ENCODE results near the gene IKBKE.
A peak's percentile ranks its signal among the peaks of the same experiment; 100 is the strongest.

IKBKE gene

GRCh38 chr1:206455666-206456344 is 14.5 kb upstream of the IKBKE start:
- no peak for DNase-seq

GRCh38 chr1:206456577-206457370 is 13.5 kb upstream of the IKBKE start:
- no peak for DNase-seq

- DNase-seq, result no peak
These were observed 12.7 kb upstream of the IKBKE start for GRCh38 chr1:206457408-206458120.

- no peak for DNase-seq
These were observed 10.6 kb upstream of the IKBKE start for GRCh38 chr1:206459703-206460102.

- no peak for DNase-seq
These were observed 9.3 kb upstream of the IKBKE start for GRCh38 chr1:206460836-206461426.

DNA sequence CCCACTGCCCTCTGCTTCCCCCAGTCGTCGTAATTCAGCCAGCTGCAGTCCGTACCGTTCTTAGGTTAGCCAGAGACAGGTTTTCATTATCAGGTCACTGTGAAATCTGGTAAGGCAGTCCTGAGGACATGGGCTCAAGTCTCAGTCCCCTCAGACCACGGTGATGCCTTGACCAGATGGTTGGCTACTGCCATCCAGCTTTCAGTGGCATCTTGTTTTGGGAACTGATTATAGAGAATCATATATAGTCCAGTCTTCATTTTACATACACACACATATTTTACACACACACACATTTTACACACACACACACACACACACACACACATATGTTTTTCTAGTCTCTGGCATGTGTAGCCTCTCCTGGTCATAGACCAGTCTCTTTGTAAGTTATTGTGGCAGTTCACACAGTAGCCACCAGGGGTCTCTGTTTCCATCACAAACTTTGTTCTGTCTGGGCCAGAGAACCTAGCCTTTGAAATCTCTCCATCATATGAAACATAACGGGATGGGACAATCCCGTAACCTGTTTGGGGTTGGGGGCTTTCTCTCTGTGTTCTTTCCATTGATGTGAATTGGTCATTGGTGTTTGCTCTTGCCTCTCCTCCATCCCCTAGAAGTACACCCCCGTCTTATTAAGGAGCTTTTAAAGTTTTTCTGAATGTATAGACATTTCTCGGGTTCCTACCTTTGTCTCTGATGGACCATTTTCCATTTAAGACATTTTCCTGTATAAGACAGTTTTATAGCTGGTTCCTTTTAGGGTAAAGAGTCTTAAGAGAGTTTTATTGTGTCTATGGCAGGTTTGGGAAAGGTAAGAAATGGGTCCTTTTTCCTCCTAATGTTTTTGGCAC is 8.4 kb upstream of the IKBKE start:
- DNase-seq, result peak; percentile 69

DNA sequence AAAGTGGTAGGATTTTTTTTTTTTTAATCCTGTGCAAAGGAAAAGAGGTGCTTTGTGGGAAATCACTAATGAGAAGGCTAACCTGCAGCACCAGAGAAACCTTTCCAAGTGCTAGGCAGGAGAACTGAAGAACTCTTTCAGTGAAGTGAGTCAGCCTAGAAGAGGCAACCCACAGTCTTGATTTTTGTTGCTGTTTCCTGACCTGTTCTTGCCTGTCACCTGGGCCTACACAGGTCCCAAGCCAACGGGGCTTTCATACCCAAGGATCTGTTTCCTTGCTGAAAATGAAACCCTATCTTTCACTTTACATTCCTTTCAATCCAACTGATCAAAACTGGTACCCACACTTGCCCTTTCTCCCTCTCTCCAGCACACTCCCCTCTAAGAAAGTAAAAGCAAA is 7.1 kb upstream of the IKBKE start:
- peak; percentile 36 for DNase-seq

DNA sequence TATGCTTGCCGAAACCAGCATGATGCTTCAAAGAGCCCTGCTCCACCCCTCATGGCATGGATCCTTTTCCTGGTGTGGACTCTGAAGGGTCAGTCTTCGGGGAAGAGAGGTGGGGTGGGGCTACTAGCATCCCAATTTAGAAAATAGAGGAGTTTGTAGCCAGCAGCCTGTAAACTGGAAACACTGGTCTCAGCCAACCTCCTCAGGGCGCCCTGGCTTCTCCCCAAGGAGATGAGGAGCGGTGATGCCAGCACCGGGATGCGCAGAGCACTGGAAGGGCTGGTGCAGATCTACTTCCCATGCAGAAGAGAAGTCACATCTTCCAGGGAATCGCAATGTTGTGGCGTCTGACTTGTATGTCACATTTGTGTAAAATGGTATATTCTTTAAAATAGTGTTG is 6.4 kb upstream of the IKBKE start:
- DNase-seq, result no peak

- no peak for DNase-seq
These were observed 5.8 kb upstream of the IKBKE start for GRCh38 chr1:206464456-206464964.

GRCh38 chr1:206465951-206466350 is 4.3 kb upstream of the IKBKE start:
- no peak for DNase-seq

- DNase-seq, result no peak
These were observed 3.2 kb upstream of the IKBKE start for GRCh38 chr1:206466840-206467649.

DNA sequence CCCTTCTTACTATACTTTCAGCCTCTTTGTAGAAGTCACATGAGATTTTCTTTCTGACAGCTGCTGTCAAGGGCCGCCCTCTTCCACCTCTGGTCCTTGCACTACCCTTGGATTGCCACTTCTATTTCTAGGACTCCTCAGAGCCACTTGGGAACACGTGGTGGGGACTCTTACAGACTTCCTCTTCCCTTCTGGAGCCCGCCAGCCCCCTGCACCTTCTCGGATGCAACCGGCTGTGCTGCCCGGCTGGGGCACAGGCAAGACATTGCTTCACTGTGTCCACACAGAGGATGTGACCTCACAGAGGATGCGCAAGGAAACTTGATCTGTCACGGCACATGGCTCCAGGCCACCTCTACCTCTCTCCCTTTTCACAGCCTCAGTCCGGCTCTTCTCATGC is 2.4 kb upstream of the IKBKE start:
- DNase-seq, result no peak

DNA sequence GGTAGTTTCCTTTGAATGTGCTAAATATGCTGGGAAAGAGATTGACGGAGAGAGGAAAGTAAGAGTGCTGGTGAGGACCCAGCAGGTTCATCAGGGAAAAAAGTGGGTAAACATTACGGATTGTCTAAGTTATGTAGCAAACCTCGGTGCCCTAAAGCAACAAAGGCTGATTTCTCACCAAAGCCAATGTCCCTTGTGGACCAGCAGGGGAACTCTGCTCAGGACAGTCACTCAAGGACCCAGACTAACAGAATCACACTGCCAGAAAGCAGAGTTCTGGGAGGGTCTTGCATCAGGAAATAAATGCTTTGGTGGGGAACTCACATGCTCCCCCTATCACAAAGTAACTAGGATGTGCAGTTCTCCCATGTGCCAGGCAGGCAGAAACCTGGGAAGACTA is 1.7 kb upstream of the IKBKE start:
- DNase-seq, result no peak

GRCh38 chr1:206469411-206469932 is 804 bp upstream of the IKBKE start:
- DNase-seq, result no peak

GRCh38 chr1:206470692-206471414 is 577 bp downstream of the IKBKE start:
- DNase-seq, result peak; percentile 56

DNA sequence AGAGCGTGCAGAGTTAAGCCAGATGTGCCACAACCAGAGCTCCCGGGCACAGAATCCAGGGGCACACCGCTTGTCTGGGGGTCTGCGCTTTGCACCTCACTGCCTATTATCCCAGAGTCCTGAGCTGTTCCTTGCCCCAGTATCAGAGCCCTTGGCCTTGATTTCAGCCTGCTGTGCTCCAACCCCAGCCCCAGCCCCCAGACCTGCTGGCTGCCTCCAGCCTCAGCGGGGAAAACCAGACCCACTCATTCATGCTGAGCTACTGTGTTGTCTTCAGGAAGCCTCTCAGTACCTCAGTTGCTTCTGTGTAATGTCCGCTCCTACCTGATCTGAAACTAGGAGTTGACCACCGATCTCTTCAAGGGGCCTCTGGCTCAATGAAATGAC is 1.1 kb downstream of the IKBKE start:
- no peak for DNase-seq

- DNase-seq, result no peak
These were observed 1.7 kb downstream of the IKBKE start for GRCh38 chr1:206472024-206472423.

- DNase-seq, result no peak
These were observed 2.2 kb downstream of the IKBKE start for GRCh38 chr1:206472454-206472853.

- no peak for DNase-seq
These were observed 2.6 kb downstream of the IKBKE start for GRCh38 chr1:206472886-206473285.

GRCh38 chr1:206476058-206476457 is 5.8 kb downstream of the IKBKE start:
- DNase-seq, result no peak

Measured in stimulated activated CD4-positive, alpha-beta T cell treated with anti-CD3 and anti-CD28 coated beads, Interleukin-1b, Interleukin-23, amount 100 ng/mL, for 48 hours (primary cell).